Aorta (tissue), 5 donors: Measurements from ENCODE around the gene UAP1L1. TPM values are rescaled to one million over a fixed set of nuclear protein-coding genes. Genes with fewer than 3 reads are reported as not detected.
A peak's percentile ranks its signal among the peaks of the same experiment; 100 is the strongest.
"Not testable (repeated sequence)": the region's sequence is repeated elsewhere in the genome, so short reads cannot be mapped to it uniquely, and the experiment has no call there.

Experiments used
- ATAC-seq: fragments of 200-7000 bp; cut with Tn5 transposase; one replicate; pipeline ENCODE4 v1.9.1; 2022; ENCODE audit warnings: moderate library complexity; ENCODE audit not compliant: low FRiP score
- DNase-seq, 2 donors: peaks; one replicate each; pipeline ENCODE4 v3.0.0-alpha.2; 2020
- H3K27ac ChIP-seq, 2 donors: one replicate each; pipeline ENCODE4 v1.5.1; 2013; ENCODE audit warnings: low read length in 2 of 2, mild to moderate bottlenecking in 2 of 2, moderate library complexity in 2 of 2, control low read depth in 1 of 2, inconsistent platforms in 1 of 2, low read depth in 1 of 2
- H3K27me3 ChIP-seq, 2 donors: one replicate each; pipeline ENCODE4 v1.6.1; 2013; ENCODE audit warnings: control low read depth in 1 of 2, low read length in 1 of 2, mild to moderate bottlenecking in 1 of 2, moderate library complexity in 1 of 2; ENCODE audit not compliant: insufficient read depth in 2 of 2, control insufficient read depth in 1 of 2
- H3K36me3 ChIP-seq, 2 donors: one replicate each; pipeline ENCODE4 v1.6.1; 2013; ENCODE audit warnings: control low read depth in 1 of 2, low read length in 1 of 2, mild to moderate bottlenecking in 1 of 2; ENCODE audit not compliant: insufficient read depth in 2 of 2, control insufficient read depth in 1 of 2
- H3K4me1 ChIP-seq, 2 donors: one replicate each; pipeline ENCODE4 v1.6.1; 2013; ENCODE audit warnings: low read length in 2 of 2, control low read depth in 1 of 2, mild to moderate bottlenecking in 1 of 2, moderate library complexity in 1 of 2; ENCODE audit not compliant: insufficient read depth in 2 of 2, control insufficient read depth in 1 of 2
- H3K4me3 ChIP-seq, 2 donors: one replicate each; pipeline ENCODE4 v1.5.1; 2013; ENCODE audit warnings: low read length in 2 of 2, control low read depth in 1 of 2, mild to moderate bottlenecking in 1 of 2
- H3K9me3 ChIP-seq: one replicate; pipeline ENCODE4 v1.6.1; 2013; ENCODE audit warnings: mild to moderate bottlenecking, low read length; ENCODE audit not compliant: control insufficient read depth
- WGBS, 2 donors: extraction: QIAGEN DNeasy Blood & Tissue Kit; methylation state at CpG; one replicate each; pipeline ENCODE4 v1.1.7; 2013; 5-methylcytosine and 5-hydroxymethylcytosine counted together
- intact Hi-C, 2 donors: fragments of 100-400 bp; cut with DNase I; formaldehyde crosslinking; loops; one replicate each; pipeline versions ENCODE4 v1.14.2 to v1.15.0; 2022
- polyA plus RNA-seq, 2 donors: library from polyadenylated mRNA; stranded (reverse); fragments of 200-250 nt; gene quantifications; one replicate each; pipeline ENCODE4 v1.2.3, GENCODE V29; 2013
- total RNA-seq, 2 donors: library from RNA; stranded (reverse); fragmentation: NEBNext Ultra II Directional; extraction: Animal tissue kit (Norgen Biotek cat#: 25700); gene quantifications; one replicate each; pipeline ENCODE4 v1.2.1, GENCODE V29; 2021
- donor health status: healthy with polysubstance abuse.
- donor health status: Bipolar disorder and iron deficiency.
- donor health status: DM: no; HTN: no; CAD: no.
- donor health status: DM: no; HTN: no; CAD: no.
- donor health status: DM: yes; HTN: yes; CAD: no.

The UAP1L1 gene
- total and polyA plus RNA-seq, 4 donors = 4.1 to 20.6 (median 10.5) TPM

- H3K9me3 ChIP-seq, H3K4me3 ChIP-seq, H3K27ac ChIP-seq, ATAC-seq, H3K27me3 ChIP-seq, DNase-seq, intact Hi-C loops, H3K4me1 ChIP-seq, H3K36me3 ChIP-seq: not testable (repeated sequence)
- WGBS, 2 donors = 83 to 86% methylated on average over 12 of the region's 12 CpGs
Measured at GRCh38 chr9:137118092-137118603, 40.8 kb downstream of the UAP1L1 start.

- H3K9me3 ChIP-seq, H3K27me3 ChIP-seq, H3K27ac ChIP-seq, H3K4me3 ChIP-seq, ATAC-seq, H3K4me1 ChIP-seq, DNase-seq, H3K36me3 ChIP-seq: not testable (repeated sequence)
- WGBS, 2 donors = 73 to 77% methylated on average over 22 to 24 of the region's 25 CpGs
- intact Hi-C loops = loop anchor here (2.0 to 5.0 kb wide), 2 partner anchors 105 to 107 kb away; partner anchors contain the start of genes CYSRT1 (in 1 of the 2) and RNF224 (in 1 of the 2)
Measured at GRCh38 chr9:137121927-137122795, 44.8 kb downstream of the UAP1L1 start.

- 87 to 94% methylated on average over 16 of the region's 16 CpGs for WGBS, 2 donors
Measured at GRCh38 chr9:137122796-137123467, 45.6 kb downstream of the UAP1L1 start.

GRCh38 chr9:137123468-137123837, 46.1 kb downstream of the UAP1L1 start:
- DNase-seq (no peak), ATAC-seq (no peak)
- no peaks in the 10 kb centered on the region for H3K9me3 ChIP-seq
- no peak overlapping the region for H3K4me3 ChIP-seq
- WGBS, 2 donors = 76 to 81% methylated on average over 5 of the region's 5 CpGs
- no peaks in the 10 kb centered on the region for H3K36me3 ChIP-seq
- no peaks in the 10 kb centered on the region for H3K27me3 ChIP-seq
- H3K4me1 ChIP-seq = no peaks in the 10 kb centered on the region
- no peak overlapping the region for H3K27ac ChIP-seq
- intact Hi-C loops = loop anchor here (2.0 to 5.0 kb wide), 2 partner anchors 104 to 105 kb away; partner anchors contain the start of genes CYSRT1 (in 1 of the 2) and RNF224 (in 1 of the 2)

More at GRCh38 chr9:137122796-137123467, 45.6 kb downstream of the UAP1L1 start:
- not testable (repeated sequence) for H3K27me3 ChIP-seq, H3K9me3 ChIP-seq, DNase-seq, H3K36me3 ChIP-seq, ATAC-seq, H3K4me1 ChIP-seq, H3K4me3 ChIP-seq, H3K27ac ChIP-seq
- intact Hi-C loops = loop anchor here (2.0 to 5.0 kb wide), 2 partner anchors 104 to 106 kb away; partner anchors contain the start of genes CYSRT1 (in 1 of the 2) and RNF224 (in 1 of the 2)

GRCh38 chr9:137123952-137124462, 46.7 kb downstream of the UAP1L1 start:
- WGBS, 2 donors = 90 to 93% methylated on average over 5 of the region's 5 CpGs
- not testable (repeated sequence) for DNase-seq
- intact Hi-C loops = loop anchor here (2.0 to 5.0 kb wide), 2 partner anchors 103 to 105 kb away; partner anchors contain the start of genes CYSRT1 (in 1 of the 2) and RNF224 (in 1 of the 2)

GRCh38 chr9:137126786-137127185, 49.5 kb downstream of the UAP1L1 start:
- no peak overlapping the region for H3K4me3 ChIP-seq

More at GRCh38 chr9:137123952-137124462, 46.7 kb downstream of the UAP1L1 start:
- not testable (repeated sequence) for H3K9me3 ChIP-seq, H3K27me3 ChIP-seq, ATAC-seq, H3K27ac ChIP-seq, H3K4me1 ChIP-seq, H3K4me3 ChIP-seq, H3K36me3 ChIP-seq

GRCh38 chr9:137127301-137128157, 50.2 kb downstream of the UAP1L1 start:
- no peaks in the 10 kb centered on the region for H3K4me1 ChIP-seq
- ATAC-seq (peak; percentile 15), DNase-seq (peak in 1 of 2 donors; percentile 58)
- no peaks in the 10 kb centered on the region for H3K27me3 ChIP-seq
- H3K27ac ChIP-seq = no peak overlapping the region
- H3K36me3 ChIP-seq = no peaks in the 10 kb centered on the region
- WGBS, 2 donors = 8 to 18% methylated on average over 24 of the region's 24 CpGs
- H3K4me3 ChIP-seq = no peak overlapping the region
- intact Hi-C loops = no loop called here
- H3K9me3 ChIP-seq = no peaks in the 10 kb centered on the region

More at GRCh38 chr9:137126786-137127185, 49.5 kb downstream of the UAP1L1 start:
- Histone ChIP-seq H3K4me1 (no peaks in the 10 kb centered on the region), H3K36me3 (no peaks in the 10 kb centered on the region), H3K27ac (no peak overlapping the region), H3K27me3 (no peaks in the 10 kb centered on the region), H3K9me3 (no peaks in the 10 kb centered on the region)
- ATAC-seq (no peak), DNase-seq (no peak)
- intact Hi-C loops = no loop called here
- 52 to 55% methylated on average over 3 of the region's 3 CpGs for WGBS, 2 donors
